OCI-LY3 (cell line): ENCODE measurements around the gene CACNA1E.

Source experiments
- EZH2phosphoT487 ChIP-seq: fragments of 200-600 bp; shearing (Covaris generic); IDR thresholded peaks from 2 replicates; pipeline ENCODE4 v1.6.1; 2018; ENCODE audit warnings: antibody characterized with exemption, mixed run types, low read depth
- TF ChIP-seq, protein P1 (sequence below): fragments of 200-600, 300-600 bp; sonication (generic); IDR thresholded peaks from 2 replicates; pipeline ENCODE4 v1.5.1; 2014; ENCODE audit warnings: antibody characterized with exemption, low read length, low read depth

DNA sequence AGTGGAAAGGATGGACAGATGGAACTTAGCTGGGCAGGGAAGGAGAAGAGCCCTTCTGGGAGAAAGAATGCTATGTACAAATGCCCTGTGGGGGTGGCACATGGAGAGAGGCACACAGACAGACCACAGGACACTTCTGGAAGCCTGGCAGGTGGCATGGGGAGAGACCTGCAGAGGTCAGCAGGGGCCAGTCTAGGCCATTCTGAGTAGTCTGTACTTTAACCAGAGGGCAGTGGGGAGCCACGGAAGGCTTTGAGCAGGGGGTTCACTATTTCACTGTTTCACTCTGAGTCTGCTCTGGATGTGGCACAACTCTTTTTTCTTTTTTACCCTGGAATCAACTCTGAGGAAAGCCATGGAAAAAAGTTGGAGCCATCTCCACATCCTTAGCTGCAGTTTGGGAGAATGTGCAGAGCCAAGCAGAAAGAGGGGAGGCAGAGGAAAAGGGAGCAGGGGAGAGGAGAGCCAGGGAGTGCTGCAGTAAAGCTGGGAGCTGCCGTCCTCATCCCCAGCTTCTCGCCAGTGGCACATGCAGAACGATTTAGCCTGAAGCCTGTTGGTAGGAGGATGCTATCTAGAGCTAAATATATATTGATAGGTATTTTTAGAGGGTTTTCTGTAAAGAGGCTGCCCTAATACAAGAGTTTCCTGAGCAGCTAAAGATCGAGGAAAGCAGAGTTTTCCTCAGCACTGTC, 34.0 kb downstream of the CACNA1E start:
- TF ChIP-seq, protein P1, sequence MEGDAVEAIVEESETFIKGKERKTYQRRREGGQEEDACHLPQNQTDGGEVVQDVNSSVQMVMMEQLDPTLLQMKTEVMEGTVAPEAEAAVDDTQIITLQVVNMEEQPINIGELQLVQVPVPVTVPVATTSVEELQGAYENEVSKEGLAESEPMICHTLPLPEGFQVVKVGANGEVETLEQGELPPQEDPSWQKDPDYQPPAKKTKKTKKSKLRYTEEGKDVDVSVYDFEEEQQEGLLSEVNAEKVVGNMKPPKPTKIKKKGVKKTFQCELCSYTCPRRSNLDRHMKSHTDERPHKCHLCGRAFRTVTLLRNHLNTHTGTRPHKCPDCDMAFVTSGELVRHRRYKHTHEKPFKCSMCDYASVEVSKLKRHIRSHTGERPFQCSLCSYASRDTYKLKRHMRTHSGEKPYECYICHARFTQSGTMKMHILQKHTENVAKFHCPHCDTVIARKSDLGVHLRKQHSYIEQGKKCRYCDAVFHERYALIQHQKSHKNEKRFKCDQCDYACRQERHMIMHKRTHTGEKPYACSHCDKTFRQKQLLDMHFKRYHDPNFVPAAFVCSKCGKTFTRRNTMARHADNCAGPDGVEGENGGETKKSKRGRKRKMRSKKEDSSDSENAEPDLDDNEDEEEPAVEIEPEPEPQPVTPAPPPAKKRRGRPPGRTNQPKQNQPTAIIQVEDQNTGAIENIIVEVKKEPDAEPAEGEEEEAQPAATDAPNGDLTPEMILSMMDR = no peak
- TF ChIP-seq EZH2phosphoT487 = no peak
